Suprapubic skin (tissue), 4 donors: ENCODE data around the gene U2AF2. TPM values are rescaled to one million over a fixed set of nuclear protein-coding genes. Genes with fewer than 3 reads are reported as not detected.

ENCODE experiments used
- DNase-seq, 2 donors: peaks; one replicate each; pipeline ENCODE4 v3.0.0-alpha.2; 2019; ENCODE audit warnings: low spot score in 2 of 2
- H3K27ac ChIP-seq: fragments of 200-600 bp; sonication (generic); one replicate; pipeline ENCODE4 v1.5.1; 2019
- H3K27me3 ChIP-seq: fragments of 200-600 bp; sonication (generic); one replicate; pipeline ENCODE4 v1.5.1; 2019
- H3K36me3 ChIP-seq: fragments of 200-600 bp; sonication (generic); one replicate; pipeline ENCODE4 v1.5.1; 2019
- H3K4me1 ChIP-seq: fragments of 200-600 bp; sonication (generic); one replicate; pipeline ENCODE4 v1.5.1; 2019
- H3K4me3 ChIP-seq: fragments of 200-600 bp; sonication (generic); one replicate; pipeline ENCODE4 v1.5.1; 2019; ENCODE audit warnings: mild to moderate bottlenecking
- H3K9me3 ChIP-seq: fragments of 200-600 bp; sonication (generic); one replicate; pipeline ENCODE4 v1.5.1; 2019
- CTCF ChIP-seq, 2 donors: fragments of 200-600 bp in 1 of 2; fragments of 450-650 bp in 1 of 2; sonication (generic) in 1 of 2; IDR thresholded peaks; one replicate each; pipeline ENCODE4 v1.5.1; 2016 to 2019; ENCODE audit warnings: antibody characterized with exemption in 2 of 2, mild to moderate bottlenecking in 1 of 2, moderate library complexity in 1 of 2
- EP300 ChIP-seq: sonication (generic); formaldehyde crosslinking; IDR thresholded peaks from one replicate; pipeline ENCODE4 v1.6.1; 2017; ENCODE audit warnings: antibody characterized with exemption
- POLR2A ChIP-seq, 2 donors: fragments of 450-650 bp; IDR thresholded peaks; one replicate each; pipeline ENCODE4 v1.6.1; 2017; ENCODE audit warnings: antibody characterized with exemption in 2 of 2, mild to moderate bottlenecking in 2 of 2, moderate library complexity in 2 of 2
- POLR2AphosphoS5 ChIP-seq, 3 donors: sonication (generic); formaldehyde crosslinking; IDR thresholded peaks; one replicate each; pipeline ENCODE4 v1.6.1; 2017; ENCODE audit warnings: antibody characterized with exemption in 3 of 3
- WGBS: methylation state at CpG from one replicate; pipeline ENCODE4 v1.1.5; 2018; 5-methylcytosine and 5-hydroxymethylcytosine counted together
- total RNA-seq, 4 donors: library from RNA; depleted of rRNA; stranded (reverse); fragments of >200 nt; gene quantifications; one replicate each; pipeline ENCODE4 v1.1.0, GENCODE V29; 2016

U2AF2 gene
- total RNA-seq, 4 donors from 2014 or later, result 82.8 to 128 (median 88.5) TPM

GRCh38 chr19:55651236-55651635 is 3.6 kb upstream of the U2AF2 start:
- Histone ChIP-seq H3K4me1 (peaks cover 41% of the 10 kb centered on the region), H3K27ac (no peak overlapping the region), H3K4me3 (no peak overlapping the region), H3K36me3 (no peaks in the 10 kb centered on the region), H3K9me3 (no peaks in the 10 kb centered on the region), H3K27me3 (no peaks in the 10 kb centered on the region)
- DNase-seq, result peak in 1 of 2 donors; percentile 61
- WGBS, result 84% methylated on average over 18 of the region's 18 CpGs
- TF ChIP-seq CTCF (IDR thresholded peaks at IDR 0.05) (no peak), POLR2A (IDR thresholded peaks at IDR 0.05) (no peak), EP300 (no peak), POLR2AphosphoS5 (IDR thresholded peaks at IDR 0.05) (no peak)

GRCh38 chr19:55652311-55653128 is 2.3 kb upstream of the U2AF2 start:
- H3K27ac ChIP-seq, result no peak overlapping the region
- no peaks in the 10 kb centered on the region for H3K36me3 ChIP-seq
- peak in 1 of 2 donors; percentile 78 for DNase-seq
- H3K27me3 ChIP-seq, result no peaks in the 10 kb centered on the region
- H3K9me3 ChIP-seq, result no peaks in the 10 kb centered on the region
- WGBS, result 81% methylated on average over 59 of the region's 71 CpGs
- H3K4me3 ChIP-seq, result no peak overlapping the region
- H3K4me1 ChIP-seq, result peaks cover 49% of the 10 kb centered on the region
- TF ChIP-seq POLR2AphosphoS5 (IDR thresholded peaks at IDR 0.05), result no peak
- no peak for TF ChIP-seq CTCF (IDR thresholded peaks at IDR 0.05)
- no peak for TF ChIP-seq POLR2A (IDR thresholded peaks at IDR 0.05)

- H3K36me3 ChIP-seq, result no peaks in the 10 kb centered on the region
- peak; percentile 97 to 100 for TF ChIP-seq CTCF (IDR thresholded peaks at IDR 0.05)
- TF ChIP-seq EP300, result no peak
- peak in 1 of 3 donors; percentile 70 for TF ChIP-seq POLR2AphosphoS5 (IDR thresholded peaks at IDR 0.05)
- peak; percentile 52 to 85 for TF ChIP-seq POLR2A (IDR thresholded peaks at IDR 0.05)
- H3K4me3 ChIP-seq, result peak overlapping the region; percentile 87
- peak overlapping the region; percentile 99 for H3K27ac ChIP-seq
- peak; percentile 99 for DNase-seq
- WGBS, result under 1% methylated on average over 46 of the region's 57 CpGs
- peaks cover 51% of the 10 kb centered on the region for H3K4me1 ChIP-seq
- H3K9me3 ChIP-seq, result no peaks in the 10 kb centered on the region
- no peaks in the 10 kb centered on the region for H3K27me3 ChIP-seq
Observed at GRCh38 chr19:55653651-55654322, 1.0 kb upstream of the U2AF2 start.

GRCh38 chr19:55654323-55654867 is 440 bp upstream of the U2AF2 start:
- TF ChIP-seq CTCF (IDR thresholded peaks at IDR 0.05) (no peak), POLR2A (IDR thresholded peaks at IDR 0.05) (no peak), POLR2AphosphoS5 (IDR thresholded peaks at IDR 0.05) (peak in 1 of 3 donors; percentile 44), EP300 (no peak)
- H3K4me3 ChIP-seq, result peak overlapping the region; percentile 87
- H3K9me3 ChIP-seq, result no peaks in the 10 kb centered on the region
- H3K27ac ChIP-seq, result peak overlapping the region; percentile 99
- no peaks in the 10 kb centered on the region for H3K27me3 ChIP-seq
- H3K36me3 ChIP-seq, result peaks cover 5% of the 10 kb centered on the region
- peaks cover 51% of the 10 kb centered on the region for H3K4me1 ChIP-seq
- WGBS, result 0% methylated on average over 26 of the region's 52 CpGs
- peak; percentile 100 for DNase-seq

GRCh38 chr19:55655648-55656040 is 809 bp downstream of the U2AF2 start:
- Histone ChIP-seq H3K36me3 (peaks cover 17% of the 10 kb centered on the region), H3K4me3 (peak overlapping the region; percentile 87), H3K4me1 (peaks cover 58% of the 10 kb centered on the region), H3K9me3 (no peaks in the 10 kb centered on the region), H3K27ac (peak overlapping the region; percentile 99), H3K27me3 (no peaks in the 10 kb centered on the region)
- DNase-seq, result no peak
- TF ChIP-seq CTCF (IDR thresholded peaks at IDR 0.05), result no peak
- no peak for TF ChIP-seq EP300
- TF ChIP-seq POLR2AphosphoS5 (IDR thresholded peaks at IDR 0.05), result no peak
- no peak for TF ChIP-seq POLR2A (IDR thresholded peaks at IDR 0.05)
- WGBS, result 0% methylated on average over 19 of the region's 19 CpGs
